EH (cell line): Measurements from ENCODE around the gene SLC24A3.
A peak's percentile ranks its signal among the peaks of the same experiment; 100 is the strongest.

Experiments
- DNase-seq: peaks from one replicate; pipeline ENCODE4 v3.0.0-alpha.2; 2015; ENCODE audit warnings: low read depth

The SLC24A3 gene

DNA sequence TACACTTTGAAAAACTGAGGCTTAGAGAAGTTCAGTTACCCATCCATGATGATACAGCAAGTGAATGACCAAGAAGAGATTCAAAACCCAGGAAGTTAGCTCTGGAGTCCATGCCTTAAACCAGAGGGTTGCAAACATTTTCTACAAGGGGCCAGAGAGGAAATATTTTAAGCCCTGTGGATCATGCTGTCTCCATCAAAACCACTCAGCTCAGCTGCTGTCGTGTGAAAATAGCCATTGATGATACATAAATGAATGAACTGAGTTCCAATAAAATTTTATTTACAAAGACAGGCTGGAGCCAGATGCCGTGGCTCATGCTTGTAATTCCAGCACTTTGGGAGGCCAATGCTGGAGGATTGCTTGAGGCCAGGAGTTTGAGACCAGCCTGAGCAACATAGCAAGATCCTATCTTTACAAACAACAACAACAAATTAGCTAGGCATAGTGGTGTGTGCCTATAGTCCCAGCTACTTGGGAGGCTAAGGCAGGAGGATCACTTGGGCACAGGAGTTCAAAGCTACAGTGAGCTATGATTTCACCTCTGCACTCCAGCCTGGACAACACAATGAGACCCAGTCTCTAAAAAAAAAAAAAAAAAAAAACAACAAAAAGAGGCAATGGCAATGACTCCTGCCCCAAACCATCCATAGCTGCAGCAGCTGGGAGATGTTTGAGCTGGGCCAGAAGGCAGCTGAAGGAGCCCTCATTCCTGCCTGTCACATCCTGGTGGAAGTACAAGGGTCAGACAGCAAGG is 501.6 kb downstream of the SLC24A3 start:
- peak; percentile 43 for DNase-seq

DNA sequence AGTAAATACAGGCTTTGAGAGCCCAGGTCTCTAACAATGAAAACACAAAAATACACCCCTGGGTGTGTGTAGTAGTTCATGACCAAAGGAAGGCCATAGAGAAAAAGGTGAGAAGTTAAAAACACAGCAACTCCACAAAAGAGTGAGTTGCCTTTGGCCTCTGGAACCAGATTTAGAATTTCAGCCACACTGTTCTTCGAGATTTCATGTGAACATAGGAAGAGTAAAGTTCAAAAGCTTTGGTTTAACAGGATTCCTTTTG is 502.1 kb downstream of the SLC24A3 start:
- DNase-seq: no peak

DNA sequence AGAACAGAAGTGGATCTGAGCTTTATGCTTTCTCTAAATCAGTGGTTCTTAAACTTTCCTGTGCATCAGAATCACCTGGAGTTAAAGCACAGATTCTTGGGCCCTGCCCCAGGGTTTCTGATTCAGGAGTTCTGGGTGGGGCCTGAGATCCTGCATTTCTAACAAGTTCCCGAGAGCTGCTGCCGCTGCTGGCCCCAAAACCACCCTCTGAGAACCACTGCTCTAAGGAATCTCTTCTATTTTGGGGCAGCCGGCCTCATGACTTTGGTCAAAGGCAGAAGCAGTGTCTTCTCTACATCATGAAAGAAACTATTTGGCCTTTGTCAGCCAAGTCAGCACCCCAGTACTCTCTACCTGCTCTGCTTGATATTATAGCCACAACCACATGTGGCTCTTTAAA is 503.5 kb downstream of the SLC24A3 start:
- no peak for DNase-seq

- no peak for DNase-seq
Observed at GRCh38 chr20:19718880-19719279, 506.4 kb downstream of the SLC24A3 start.

DNA sequence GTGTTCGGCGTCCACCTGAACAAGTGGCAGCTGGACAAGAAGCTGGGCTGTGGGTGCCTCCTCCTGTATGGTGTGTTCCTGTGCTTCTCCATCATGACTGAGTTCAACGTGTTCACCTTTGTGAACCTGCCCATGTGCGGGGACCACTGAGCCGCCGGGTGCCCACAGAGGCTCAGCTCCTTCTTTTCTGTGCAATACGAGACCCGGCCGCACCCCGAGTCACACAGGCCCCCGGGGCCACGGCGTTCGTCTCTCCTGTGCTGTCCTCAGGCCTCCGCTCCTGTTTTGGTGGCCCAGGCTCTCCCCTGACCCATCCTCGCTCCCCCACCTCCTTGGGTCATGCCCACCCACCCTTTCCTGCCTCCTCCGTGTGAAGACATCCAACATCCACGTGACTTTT is 508.5 kb downstream of the SLC24A3 start:
- DNase-seq: no peak

DNA sequence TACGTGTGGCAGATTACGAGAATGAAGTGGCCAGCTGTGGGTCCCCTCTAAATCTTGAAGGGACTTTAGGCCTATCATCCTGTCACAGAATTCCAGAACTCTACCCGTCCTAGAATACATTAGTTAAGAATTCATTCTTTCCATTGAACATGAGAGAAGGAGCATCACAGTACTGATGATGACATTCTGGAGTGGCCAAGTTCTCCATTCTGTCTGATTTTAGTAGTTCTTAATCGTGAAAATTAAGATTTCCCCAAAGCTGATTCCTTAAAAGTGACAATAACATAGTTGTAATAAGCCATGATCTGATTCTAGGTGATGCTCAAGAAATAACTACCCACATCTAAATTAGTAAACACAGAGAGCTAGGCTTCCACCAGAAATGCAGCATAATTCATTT is 510.6 kb downstream of the SLC24A3 start:
- DNase-seq: no peak

GRCh38 chr20:19723813-19724430 is 511.5 kb downstream of the SLC24A3 start:
- no peak for DNase-seq

DNA sequence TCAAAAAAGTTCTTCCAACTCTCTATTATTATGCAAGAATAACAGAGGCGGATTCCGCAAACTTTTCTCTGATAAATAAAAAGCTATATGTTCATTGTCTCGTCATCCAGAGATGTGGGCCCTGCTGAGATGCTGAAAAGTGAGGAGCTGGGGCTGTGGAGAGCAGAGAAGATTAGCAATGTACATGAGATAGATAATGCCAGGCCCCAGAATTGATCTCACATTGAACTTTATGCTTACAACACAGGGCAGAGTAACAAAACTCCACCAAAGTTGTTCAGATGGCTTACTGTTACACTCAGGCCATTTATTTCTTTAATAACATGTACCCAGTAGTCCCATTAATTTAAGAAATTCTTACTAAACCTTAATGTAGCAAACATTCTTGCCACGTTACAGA is 512.9 kb downstream of the SLC24A3 start:
- no peak for DNase-seq

GRCh38 chr20:19725814-19726525 is 513.5 kb downstream of the SLC24A3 start:
- peak; percentile 46 for DNase-seq

DNA sequence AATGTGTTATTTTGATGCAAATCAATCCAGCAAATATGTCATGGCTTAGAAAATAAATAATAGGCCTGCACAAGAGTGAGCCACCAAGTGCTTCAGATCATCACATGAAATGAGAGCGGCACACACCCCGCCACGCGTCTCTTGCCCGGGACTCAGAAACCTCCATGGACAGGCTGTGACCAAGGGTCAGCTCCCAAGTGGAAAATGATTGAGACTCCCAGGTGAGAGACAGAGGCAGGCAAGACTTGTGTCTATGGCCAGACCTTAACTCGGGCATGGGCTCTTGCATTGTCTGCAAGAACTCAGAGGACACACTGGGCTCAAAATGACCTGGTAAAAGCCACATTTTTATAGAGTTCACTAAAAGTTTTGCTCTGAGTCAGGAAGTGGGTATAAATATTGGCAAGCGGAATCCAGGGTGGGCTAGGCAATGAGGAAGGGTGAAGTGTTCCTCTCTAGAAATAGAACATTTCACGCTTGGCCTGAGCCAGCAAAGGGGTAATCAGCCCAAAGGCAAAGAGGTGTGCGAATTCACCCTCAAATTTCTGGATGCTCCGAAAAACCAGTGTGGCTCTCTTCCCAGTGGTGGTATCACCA is 514.9 kb downstream of the SLC24A3 start:
- no peak for DNase-seq

DNA sequence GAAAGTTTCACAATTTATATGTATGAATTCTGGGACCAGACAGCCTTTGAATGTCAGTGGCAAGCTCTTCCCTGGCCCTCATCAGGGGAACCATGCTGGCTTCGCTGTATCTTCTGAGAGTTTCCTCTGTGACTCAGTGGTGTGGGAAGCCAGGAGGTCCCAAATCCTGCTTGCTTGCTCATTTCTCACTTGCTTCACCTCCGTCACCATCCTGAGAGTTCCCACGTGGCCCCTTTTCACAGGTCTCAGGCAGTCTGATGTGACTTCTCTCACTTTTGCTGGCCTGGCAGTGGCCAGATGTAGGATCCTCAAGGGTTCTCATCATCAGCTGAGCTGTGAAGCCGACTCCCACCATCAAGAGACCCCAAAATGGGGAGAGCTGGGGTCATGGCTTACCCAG is 517.2 kb downstream of the SLC24A3 start:
- no peak for DNase-seq

GRCh38 chr20:19730706-19731105 is 518.3 kb downstream of the SLC24A3 start:
- no peak for DNase-seq

- no peak for DNase-seq
Observed at GRCh38 chr20:19734811-19735210, 522.4 kb downstream of the SLC24A3 start.

DNA sequence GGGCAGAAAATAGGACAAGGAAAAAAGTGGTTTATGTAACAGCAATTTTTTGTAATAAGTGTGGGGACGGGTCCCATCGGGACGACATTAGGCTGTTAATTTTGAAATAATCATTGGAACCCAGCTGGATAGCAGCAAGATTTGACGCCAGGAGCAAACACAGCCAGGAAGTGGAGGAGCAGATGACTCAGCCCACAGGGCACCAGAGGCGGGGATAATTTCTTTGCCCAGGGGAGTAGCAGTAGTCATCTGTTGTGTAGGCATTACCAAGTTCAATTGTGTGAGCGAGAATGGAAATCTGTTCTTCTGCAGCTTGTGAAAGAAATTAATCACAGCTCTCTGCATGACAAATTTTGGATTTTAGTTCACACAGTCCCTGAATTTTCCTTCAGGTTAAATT is 523.0 kb downstream of the SLC24A3 start:
- peak; percentile 85 for DNase-seq

DNA sequence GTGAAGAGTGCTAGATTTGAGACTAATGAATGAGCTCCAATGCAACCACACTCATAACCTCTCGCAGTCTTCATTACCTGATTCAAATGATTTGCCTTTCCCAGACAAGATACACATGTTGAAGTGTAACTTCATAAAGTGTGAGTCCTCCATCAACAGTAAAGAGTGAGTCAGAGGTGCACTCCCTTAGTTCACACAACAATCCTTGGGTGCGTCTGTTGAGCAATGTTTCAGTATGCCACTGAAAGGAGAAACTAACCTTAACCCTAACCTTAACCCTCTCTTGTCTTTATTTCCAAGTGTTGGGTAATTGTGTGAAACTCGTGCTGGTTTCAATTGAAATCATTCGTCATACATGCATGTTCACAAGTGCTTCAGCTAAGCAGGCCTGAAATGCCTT is 524.6 kb downstream of the SLC24A3 start:
- peak; percentile 50 for DNase-seq

- DNase-seq: no peak
Observed at GRCh38 chr20:19738951-19739350, 526.5 kb downstream of the SLC24A3 start.

DNA sequence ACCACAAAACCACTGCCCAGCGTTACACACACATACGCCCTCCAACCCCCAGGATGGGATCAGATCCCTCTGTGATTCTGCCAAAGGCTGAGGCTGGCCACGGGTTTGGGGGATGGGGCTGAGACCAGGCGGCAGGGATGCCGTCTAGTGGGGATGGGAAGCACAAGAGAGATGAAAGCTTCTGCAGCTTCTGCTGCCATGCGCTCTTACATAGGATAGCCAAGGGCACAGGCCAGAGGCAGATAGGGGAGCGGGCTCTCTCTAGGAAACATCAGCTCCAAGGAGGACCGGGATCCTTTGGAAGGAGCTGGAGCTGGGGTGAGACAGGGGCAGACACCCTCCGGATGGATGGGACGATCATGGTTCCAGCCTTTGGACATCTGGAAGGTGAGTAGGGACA is 526.9 kb downstream of the SLC24A3 start:
- DNase-seq: no peak

DNA sequence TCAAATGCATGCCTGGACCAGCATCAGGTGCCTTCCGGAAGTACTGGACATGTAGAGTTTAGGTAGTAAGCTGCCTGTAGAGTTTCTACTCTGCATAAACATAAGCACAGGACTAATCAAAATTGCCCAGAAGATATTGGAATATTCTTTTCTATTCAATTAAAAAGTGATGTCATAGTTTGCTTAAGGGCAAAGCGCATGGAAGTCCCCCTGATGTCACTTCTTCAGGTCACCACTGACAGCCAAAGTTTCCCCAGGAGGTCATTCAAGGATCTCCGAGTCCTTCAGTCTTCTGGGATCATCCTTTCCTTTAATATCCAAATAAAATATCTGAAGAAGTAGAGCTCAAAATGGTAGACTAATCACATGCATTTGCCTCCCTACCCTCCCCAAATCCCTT is 528.1 kb downstream of the SLC24A3 start:
- DNase-seq: no peak

GRCh38 chr20:19741924-19742323 is 529.5 kb downstream of the SLC24A3 start:
- DNase-seq: no peak

- no peak for DNase-seq
Observed at GRCh38 chr20:19742974-19743639, 530.7 kb downstream of the SLC24A3 start.

DNA sequence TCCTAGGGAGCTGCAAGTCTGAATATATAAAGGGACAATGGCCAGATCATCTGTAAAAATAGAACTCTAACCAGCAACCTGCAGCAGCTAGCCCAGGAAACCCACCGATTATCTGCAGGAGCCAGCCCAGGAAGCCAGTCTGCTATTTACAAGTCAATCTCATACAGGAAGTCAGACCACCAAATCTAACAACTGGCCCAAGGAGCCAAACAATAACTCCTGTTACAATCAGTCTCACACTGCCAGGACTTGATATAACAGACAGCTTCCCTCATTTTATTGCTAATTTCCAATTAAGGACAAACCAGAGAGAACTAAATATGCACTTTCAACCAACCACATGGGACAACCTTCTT is 531.2 kb downstream of the SLC24A3 start:
- no peak for DNase-seq

GRCh38 chr20:19745106-19745505 is 532.7 kb downstream of the SLC24A3 start:
- DNase-seq: no peak

DNA sequence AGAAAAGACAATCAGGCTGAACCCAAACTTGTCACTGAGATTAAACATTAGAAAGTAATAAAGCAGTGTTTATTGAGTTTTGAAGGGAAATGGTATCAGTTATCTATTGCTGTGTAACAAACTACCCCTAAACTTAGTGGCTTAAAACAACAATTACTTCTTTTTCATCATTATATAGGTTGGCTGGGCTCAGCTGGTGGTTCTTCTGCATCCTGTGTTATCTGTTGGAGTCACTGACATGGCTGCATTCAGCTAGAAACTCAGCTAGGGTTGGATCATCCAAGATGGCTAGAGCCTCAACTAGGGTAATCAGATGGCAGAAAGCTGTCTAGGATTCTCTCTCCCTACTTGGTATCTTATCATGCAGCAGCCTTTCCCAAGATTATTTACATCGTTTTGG is 533.1 kb downstream of the SLC24A3 start:
- no peak for DNase-seq
